Large intestine (tissue), 3 donors: ENCODE measurements around the gene NAT8L. TPM values are rescaled to one million over a fixed set of nuclear protein-coding genes. Genes with fewer than 3 reads are reported as not detected.

Experiments used
- DNase-seq, 2 donors: peaks; one replicate each; pipeline versions ENCODE4 v3.0.0 to v3.0.0-alpha.2; 2013
- H3K27ac ChIP-seq: one replicate; pipeline ENCODE4 v1.5.1; 2013; ENCODE audit warnings: low read length
- H3K27me3 ChIP-seq: 2 replicates; pipeline ENCODE4 v1.6.1; 2013; ENCODE audit warnings: low read length; ENCODE audit not compliant: control insufficient read depth, insufficient read depth
- H3K36me3 ChIP-seq: 2 replicates; pipeline ENCODE4 v1.6.1; 2013; ENCODE audit warnings: low read length; ENCODE audit not compliant: control insufficient read depth, insufficient read depth
- H3K4me1 ChIP-seq: one replicate; pipeline ENCODE4 v1.6.1; 2013; ENCODE audit warnings: low read length; ENCODE audit not compliant: control insufficient read depth, insufficient read depth
- H3K4me3 ChIP-seq: one replicate; pipeline ENCODE4 v1.5.1; 2013; ENCODE audit warnings: low read length
- H3K9me3 ChIP-seq: one replicate; pipeline ENCODE4 v1.6.1; 2013; ENCODE audit warnings: mild to moderate bottlenecking, low read depth, low read length, moderate library complexity; ENCODE audit not compliant: control insufficient read depth
- WGBS: methylation state at CpG from one replicate; pipeline ENCODE4 v1.1.5; 2013; ENCODE audit warnings: low lambda C conversion rate; ENCODE audit not compliant: insufficient coverage; 5-methylcytosine and 5-hydroxymethylcytosine counted together
- polyA plus RNA-seq: library from polyadenylated mRNA; unstranded; fragments of 120-200 nt; gene quantifications from one replicate; pipeline ENCODE4 v1.2.1, GENCODE V29; 2013

NAT8L gene
- polyA plus RNA-seq, 1 donor: 1.2 TPM

DNA sequence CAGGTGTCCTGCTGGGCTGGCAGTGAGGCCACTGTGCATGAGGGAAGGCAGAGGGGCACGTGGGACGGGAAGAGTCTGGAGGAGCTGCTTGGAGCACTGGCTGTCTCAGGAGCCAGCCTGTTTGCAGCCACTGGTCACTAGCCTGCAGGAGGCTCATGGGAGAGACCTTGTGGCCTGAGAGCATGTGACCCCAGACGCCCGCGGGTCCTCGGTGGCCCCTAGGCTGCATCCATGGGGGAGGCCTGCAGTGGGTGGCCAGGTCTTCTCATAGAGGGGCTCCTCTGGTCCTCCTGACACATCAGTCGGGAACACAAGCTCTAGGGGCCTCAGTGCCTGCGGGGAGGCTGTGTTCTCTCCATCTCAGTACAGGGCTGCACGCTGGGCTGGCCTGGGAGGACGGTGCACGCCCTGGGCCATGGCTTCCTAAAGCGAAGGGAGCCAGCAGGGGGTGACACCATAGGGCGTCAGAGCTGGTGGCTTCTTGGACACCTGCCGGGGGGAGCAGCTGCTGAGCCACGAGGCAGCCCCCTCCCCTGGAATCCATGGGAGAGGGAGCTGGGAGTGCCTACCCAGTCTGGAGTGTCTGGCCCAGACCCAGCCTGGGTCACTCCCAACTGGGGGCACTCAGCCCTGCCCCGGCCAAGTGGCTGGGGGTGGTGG is 12.3 kb downstream of the NAT8L start:
- Histone ChIP-seq H3K4me1 (peaks cover 2% of the 10 kb centered on the region), H3K27ac (no peak overlapping the region), H3K36me3 (no peaks in the 10 kb centered on the region), H3K9me3 (no peaks in the 10 kb centered on the region), H3K4me3 (no peak overlapping the region), H3K27me3 (no peaks in the 10 kb centered on the region)
- no peak for DNase-seq
- no CpG with 5 or more reads among the region's 16 CpGs for WGBS

DNA sequence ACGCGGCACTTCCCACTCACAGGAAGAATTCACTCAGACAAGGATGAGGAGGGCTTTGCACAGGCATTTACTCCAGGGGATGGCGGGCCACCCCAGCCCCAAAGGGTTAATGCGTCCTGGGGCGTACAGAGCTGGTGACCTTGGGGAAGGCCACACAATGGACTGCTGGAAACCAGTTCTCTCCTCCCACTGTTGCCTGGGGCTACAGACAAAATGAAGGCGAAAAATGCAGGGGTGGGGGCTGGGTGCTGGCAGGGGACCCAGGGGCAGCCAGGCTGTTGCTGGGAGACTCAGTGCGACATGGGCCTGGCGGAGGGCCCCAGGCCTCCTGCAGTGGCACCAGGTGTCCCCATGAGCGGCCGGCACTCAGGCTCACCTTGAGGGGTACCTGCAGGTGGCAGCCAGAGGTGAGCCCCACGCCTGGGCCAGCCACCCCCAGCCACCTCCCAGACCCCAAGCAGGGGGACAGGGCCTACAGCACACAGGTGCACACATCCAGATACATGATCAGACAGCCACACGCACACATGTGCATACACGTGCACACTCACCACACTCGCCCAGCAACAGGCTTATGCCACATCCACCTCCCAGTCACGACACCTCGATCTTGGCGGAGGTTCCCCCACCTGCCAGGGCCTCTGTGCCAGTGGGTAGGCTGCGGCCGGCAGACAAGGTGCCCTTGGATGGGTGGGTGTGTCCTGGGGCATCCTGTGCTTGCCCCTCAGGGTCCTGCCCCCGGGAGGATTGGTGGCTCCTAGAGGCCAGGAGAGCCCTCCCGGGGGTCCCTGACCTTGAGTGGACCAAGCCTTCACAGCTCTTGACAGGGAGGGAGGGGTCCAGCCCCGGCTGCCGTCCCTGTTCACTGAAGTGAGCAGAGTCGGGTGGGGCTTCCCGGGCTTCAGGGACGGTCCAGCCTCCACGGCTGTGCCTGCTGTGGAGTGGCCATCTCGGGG is 13.1 kb downstream of the NAT8L start:
- Histone ChIP-seq H3K4me3 (no peak overlapping the region), H3K27me3 (no peaks in the 10 kb centered on the region), H3K9me3 (no peaks in the 10 kb centered on the region), H3K4me1 (peaks cover 8% of the 10 kb centered on the region), H3K27ac (no peak overlapping the region), H3K36me3 (no peaks in the 10 kb centered on the region)
- WGBS: no CpG with 5 or more reads among the region's 28 CpGs
- DNase-seq: no peak

DNA sequence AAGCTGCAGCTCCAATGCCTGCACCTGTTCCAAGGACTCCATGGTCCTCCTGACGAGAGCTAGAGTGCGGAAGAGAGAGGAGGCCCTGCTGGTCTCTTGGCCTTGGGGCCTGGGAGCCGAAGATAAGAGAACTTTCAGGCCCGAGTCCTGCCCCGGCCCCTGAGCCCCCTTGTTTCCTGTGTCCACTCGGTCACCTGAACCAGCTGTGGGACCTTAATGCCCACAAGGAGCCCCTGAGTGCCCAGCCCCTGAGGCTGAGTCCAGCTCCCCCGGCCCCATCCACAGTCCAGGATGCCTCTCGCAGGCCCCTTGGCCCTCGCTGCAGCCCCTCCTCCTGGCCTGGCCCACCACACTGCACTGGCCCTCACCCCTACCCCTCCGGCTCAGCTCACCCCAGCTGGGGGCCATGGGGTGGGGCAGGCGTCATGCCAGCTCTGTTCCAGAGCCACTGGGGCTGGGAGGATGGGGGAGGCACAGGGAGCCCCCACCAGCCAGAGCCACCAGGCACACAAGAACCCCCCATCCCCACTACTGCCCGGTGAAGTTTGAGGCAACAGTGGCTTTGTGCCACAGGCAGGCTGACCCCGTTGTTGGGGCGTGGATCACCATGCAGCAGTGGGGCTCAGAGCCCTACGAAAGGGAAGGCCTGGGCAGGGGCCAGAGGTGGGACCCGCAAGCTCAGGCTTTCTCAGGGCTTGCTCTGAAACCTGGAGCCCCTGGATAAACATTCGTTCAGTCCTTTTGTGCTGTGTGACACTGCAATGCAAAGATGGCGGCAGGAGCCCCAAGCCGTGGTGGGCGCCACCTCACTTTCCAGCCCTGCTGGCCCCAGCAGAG is 14.1 kb downstream of the NAT8L start:
- no CpG with 5 or more reads among the region's 20 CpGs for whole genome bisulfite sequencing
- H3K4me3 ChIP-seq: no peak overlapping the region
- no peaks in the 10 kb centered on the region for H3K27me3 ChIP-seq
- H3K27ac ChIP-seq: no peak overlapping the region
- H3K4me1 ChIP-seq: peaks cover 12% of the 10 kb centered on the region
- H3K9me3 ChIP-seq: no peaks in the 10 kb centered on the region
- H3K36me3 ChIP-seq: no peaks in the 10 kb centered on the region
- DNase-seq: no peak

DNA sequence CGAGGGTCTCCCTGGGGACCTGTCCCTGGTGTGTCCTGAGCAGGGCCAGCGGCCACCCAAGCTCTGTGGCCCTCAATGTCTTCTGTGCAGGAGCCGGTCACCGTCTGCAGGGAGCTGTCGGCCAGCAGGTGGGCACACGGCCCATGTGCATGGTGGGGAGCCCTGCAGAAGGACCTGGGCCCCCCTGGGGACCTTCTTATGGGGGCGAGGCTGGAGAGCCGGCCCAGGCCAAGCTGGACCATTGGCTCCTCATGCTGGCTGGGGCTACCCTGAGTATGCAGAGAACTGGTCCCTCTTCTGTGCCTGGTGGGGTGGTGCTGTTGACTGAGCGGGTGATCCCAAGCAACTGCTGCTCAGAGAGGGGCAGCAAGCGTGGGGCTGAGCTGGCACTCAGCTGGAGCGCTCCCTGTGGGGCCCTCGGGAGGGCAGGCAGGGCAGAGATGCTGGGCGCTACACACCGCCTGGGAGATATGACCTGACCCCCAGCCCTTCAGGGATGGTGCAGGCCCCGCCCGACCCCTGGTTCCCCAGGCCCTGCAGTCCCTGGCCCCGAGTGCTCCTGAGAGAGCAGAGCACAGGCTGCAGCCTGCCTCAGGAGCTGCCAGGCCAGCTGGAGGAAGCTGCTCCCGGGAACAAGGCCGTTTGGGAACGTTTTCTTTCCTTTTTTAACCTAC is 14.8 kb downstream of the NAT8L start:
- H3K36me3 ChIP-seq: no peaks in the 10 kb centered on the region
- H3K4me1 ChIP-seq: peaks cover 12% of the 10 kb centered on the region
- no peak overlapping the region for H3K4me3 ChIP-seq
- DNase-seq: no peak
- H3K27me3 ChIP-seq: no peaks in the 10 kb centered on the region
- H3K9me3 ChIP-seq: no peaks in the 10 kb centered on the region
- WGBS: no CpG with 5 or more reads among the region's 20 CpGs
- no peak overlapping the region for H3K27ac ChIP-seq

DNA sequence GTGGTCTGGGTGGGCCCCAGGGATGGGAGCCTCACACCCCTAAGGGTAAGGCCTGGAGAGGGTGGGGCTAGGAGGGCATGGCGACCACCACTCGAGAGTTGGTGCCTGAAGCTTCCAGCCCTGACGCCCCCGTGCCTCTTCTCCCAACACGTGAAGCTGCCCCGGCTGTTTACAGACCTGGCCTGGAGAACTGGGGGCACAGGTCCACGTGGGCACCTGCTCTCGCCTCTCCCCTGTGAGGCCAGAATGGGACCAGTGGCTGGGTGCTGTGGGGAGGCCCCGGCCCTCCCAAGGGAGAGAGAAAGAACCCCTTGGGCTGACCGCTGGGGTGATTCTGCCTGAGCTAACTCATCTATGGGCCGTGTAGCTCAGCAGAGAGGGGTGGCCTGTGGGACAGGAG is 15.5 kb downstream of the NAT8L start:
- Histone ChIP-seq H3K27me3 (no peaks in the 10 kb centered on the region), H3K9me3 (no peaks in the 10 kb centered on the region), H3K36me3 (no peaks in the 10 kb centered on the region), H3K4me1 (peaks cover 12% of the 10 kb centered on the region), H3K4me3 (no peak overlapping the region), H3K27ac (no peak overlapping the region)
- DNase-seq: no peak
- no CpG with 5 or more reads among the region's 11 CpGs for whole genome bisulfite sequencing

DNA sequence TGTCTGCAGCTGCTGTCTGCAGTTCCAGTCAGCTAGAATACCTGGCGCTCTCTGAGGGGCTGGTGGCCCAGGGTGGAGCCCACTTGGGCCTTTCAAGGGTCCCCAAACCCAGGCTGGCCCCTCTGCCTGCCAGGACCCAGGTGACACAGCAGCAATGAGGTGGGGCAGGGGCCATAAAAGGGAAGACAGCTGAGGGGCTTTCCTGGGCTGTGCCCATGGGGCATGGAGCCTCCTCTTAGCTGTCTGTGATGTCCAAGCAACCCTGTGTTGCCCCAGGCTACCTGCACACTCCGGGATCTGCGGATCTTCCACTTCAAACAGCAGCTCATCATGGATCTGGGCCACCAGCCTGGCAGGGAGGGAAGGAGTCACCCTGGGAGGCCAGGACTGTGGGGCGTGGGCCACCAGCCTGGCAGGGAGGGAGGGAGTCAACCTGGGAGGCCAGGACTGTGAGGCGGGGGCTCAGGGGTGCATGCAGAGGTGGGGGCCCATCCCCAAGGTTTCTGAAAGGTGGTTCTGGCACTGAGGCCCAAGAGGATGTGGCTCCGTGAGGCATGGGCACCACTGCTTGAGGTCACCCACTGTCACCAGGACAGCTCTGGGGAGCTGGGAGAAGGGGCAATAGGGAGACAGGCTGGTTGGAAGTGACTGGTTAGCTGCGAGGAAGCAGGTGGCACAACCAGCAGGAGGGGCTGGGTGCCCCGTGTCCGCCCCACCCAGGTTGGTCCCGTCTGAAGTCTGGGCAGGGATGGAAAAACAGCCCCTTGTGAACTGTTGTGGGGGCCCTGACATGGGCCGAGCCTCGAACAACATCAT is 16.3 kb downstream of the NAT8L start:
- H3K36me3 ChIP-seq: no peaks in the 10 kb centered on the region
- no peak overlapping the region for H3K4me3 ChIP-seq
- no peaks in the 10 kb centered on the region for H3K9me3 ChIP-seq
- no peak for DNase-seq
- no peak overlapping the region for H3K27ac ChIP-seq
- H3K27me3 ChIP-seq: no peaks in the 10 kb centered on the region
- H3K4me1 ChIP-seq: peaks cover 12% of the 10 kb centered on the region
- no CpG with 5 or more reads among the region's 12 CpGs for WGBS

DNA sequence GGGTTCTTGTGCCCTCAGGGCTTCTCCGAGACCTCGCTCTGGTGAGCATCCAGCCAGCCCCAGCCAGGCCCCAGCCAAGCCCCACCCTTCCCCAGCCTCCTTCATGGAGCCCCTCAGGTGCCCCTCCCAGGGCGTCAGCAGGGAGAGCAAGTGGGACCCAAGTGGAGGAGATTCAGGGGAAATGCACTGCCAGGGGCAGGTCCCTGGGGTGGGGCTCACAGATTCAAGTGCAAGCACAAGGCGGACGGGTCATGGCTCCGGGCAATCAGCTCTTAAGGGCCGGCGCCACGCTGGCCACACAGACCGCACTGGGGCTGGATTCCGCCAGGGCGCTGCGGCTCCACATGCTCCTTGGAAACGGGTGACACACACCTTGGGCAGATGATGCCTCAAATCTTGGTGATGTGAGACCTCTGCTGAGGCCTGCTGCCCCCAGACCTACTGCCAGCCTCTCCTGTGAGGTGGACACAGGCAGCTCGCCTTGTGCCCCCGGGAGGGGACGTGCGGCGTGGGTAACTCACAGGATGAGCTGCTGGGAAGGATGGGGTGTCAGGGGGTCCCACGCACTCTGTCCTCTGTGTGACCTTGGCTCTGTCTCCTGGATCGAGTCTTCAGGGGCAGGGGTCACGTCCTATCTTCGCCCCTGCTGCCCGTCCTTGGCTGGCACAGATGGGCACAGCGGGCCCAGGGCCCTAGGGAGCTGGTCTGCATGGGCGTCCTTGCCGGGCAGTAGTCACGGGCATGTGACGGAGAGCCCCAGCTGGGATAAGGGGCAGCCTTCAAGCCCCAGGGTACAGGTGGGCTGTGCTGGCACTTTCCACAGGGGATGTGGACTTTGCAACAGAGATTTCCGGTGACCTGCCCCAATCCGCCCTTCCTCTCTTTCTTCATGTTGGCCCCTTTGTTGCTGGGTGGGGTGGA is 17.1 kb downstream of the NAT8L start:
- peak; percentile 45 to 81 for DNase-seq
- no peaks in the 10 kb centered on the region for H3K27me3 ChIP-seq
- H3K4me1 ChIP-seq: peaks cover 12% of the 10 kb centered on the region
- no peaks in the 10 kb centered on the region for H3K36me3 ChIP-seq
- H3K9me3 ChIP-seq: no peaks in the 10 kb centered on the region
- no CpG with 5 or more reads among the region's 31 CpGs for WGBS
- H3K4me3 ChIP-seq: no peak overlapping the region
- no peak overlapping the region for H3K27ac ChIP-seq

DNA sequence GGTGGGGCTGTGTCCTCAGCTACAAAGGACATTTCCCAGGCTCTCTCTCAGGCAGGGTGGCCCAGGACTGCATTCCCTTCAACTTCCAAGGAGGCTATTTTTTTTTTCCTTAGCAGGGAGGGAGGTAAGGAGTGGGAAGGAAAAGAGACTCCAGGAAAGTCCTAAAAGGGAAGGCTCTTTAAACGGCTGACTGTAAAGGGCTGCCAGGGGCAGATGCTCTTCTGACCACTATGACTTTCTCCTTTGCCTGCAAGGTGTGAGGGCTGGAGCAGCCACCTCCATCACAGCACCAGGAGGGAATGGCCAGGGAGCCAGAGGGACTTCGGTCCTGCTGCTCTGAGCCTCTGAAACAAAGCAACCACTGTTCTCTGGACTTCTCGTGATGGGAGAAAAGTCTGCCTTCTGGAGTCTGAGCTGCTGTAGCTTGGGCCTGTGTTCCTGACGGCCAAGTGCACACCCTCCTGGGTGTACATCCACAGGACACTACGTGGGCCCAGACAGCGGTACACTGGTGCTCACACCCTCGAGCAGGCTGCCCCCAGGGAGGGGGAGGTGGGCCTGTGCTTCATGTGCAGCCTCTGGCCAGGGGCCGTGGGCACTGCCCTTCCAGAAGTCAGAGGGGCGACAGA is 17.9 kb downstream of the NAT8L start:
- Histone ChIP-seq H3K4me3 (no peak overlapping the region), H3K36me3 (no peaks in the 10 kb centered on the region), H3K27me3 (no peaks in the 10 kb centered on the region), H3K27ac (no peak overlapping the region), H3K4me1 (peaks cover 12% of the 10 kb centered on the region), H3K9me3 (no peaks in the 10 kb centered on the region)
- DNase-seq: no peak
- WGBS: no CpG with 5 or more reads among the region's 9 CpGs
